Superior temporal gyrus (tissue), 1 donor: ENCODE data around the gene ENPP3.

ENCODE experiments used
- DNase-seq: peaks from one replicate; pipeline ENCODE4 v3.0.0-alpha.2; 2016; ENCODE audit errors: extremely low spot score

Gene ENPP3

DNA sequence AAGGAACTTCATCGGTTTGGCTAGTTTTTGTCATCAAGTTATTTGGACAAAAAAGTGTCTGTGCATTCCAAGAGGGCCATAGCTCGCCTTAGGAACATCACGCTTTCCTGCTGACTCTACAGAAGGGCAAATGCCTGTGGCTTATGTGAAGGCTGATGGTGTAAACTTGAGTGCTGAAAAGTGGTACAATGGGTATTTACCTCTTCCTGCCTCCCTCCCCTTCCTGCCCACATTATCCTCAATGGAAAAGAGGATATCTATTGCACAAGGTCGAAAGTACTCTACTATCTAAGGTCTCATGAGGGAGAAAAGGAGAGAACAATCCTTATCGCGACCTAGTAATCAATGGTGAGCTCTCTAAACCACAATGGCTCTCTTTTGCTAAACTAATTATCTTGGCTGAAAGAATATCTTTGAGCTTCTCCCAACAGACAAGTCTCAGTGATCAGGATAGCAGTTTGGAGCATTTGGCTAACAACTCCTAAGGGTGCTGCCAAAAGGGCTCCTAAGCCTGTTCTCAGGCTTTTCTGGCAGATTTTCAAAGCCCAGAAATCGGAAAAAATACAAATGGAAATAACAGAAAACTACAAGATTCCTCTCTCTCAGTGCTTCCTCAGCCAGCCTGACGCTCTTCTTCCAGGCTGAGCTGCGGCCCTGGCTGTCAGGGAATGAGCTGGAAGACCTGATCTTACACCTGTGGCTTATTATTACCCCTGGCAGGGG, 128.1 kb downstream of the ENPP3 start:
- no peak for DNase-seq

DNA sequence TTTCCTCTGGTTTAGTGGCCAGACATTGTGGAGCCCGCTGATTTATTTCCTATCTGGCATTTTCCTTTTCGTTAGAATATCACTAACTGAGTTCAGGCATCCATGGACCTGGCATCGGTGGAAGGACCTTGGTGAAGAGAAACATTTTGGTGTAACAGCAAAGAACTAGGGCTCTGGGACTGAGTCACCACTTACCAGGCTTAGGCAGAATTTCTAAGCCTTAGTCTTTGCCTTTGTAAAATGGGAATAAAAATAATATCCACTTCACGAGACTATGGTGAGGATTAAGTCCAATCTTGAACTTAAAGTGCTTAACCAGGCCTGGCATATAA, 128.7 kb downstream of the ENPP3 start:
- no peak for DNase-seq

DNA sequence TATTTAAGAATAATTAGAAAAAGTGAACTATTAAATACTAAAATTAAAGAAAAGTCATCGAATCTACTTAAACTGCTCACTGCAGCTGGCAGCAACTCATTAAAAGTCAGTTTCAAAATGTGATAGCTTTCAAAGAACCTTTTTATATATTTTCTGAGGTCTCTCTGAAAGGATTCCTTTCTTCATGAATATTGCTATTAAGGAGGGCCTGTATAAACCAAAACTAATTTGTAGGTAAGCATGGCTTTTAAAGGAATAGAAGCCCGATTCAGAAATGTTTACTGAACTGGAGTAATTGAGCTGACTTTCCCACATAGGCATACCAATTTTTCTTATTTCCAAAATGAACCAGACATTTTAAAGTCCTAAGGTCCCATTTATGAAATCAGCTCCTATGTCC, 129.5 kb downstream of the ENPP3 start:
- no peak for DNase-seq

DNA sequence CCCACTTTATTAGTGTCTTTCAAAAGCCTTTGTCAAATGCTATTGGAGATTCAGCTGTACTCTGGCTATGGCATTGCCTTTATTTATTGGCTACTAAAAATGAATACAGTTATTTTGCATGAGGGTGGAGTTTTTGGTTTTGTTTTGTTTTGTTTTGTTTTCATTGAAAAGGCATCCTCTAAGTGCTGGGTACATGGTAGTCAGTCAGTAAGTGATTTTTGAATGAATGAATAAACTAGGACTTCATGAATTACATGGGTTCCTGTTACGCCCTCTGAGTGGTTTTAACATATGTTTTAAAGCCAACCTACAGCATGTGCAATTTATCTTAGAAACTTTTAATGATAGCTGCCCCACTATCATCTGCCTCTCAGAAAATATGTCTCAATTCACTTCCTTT, 131.9 kb downstream of the ENPP3 start:
- DNase-seq: no peak

DNA sequence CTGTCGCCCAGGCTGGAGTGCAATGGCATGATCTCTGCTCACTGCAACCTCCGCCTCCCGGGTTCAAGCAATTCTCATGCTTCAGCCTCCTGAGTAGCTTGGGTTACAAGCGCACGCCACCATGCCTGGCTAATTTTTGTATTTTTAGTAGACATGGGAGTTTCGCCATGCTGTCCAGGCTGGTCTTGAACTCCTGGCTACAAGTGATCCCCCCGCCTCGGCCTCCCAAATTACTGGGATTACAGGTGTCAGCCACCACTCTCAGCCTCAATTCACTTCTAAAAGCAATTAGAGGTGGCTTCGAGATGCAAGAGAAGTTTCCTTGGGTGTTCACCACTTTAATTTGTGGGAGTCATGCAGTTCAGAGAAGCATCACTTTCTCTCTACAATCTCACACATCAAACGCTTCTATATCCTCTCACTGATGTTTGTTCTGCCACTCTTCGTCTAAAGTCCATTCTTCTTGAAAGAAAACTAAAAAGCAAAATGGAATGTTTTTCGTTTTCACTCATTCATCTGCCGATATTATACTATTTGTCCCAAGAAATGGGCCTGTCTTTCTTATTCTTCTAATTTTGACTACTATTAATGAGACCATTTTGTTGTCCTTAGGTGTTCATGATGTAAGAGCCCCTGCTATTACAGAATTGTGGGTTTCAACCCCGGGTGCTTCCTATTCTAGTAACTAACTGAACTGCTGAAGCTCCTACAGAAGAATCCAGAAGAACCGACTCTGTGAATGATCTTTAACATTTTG, 132.5 kb downstream of the ENPP3 start:
- DNase-seq: no peak

DNA sequence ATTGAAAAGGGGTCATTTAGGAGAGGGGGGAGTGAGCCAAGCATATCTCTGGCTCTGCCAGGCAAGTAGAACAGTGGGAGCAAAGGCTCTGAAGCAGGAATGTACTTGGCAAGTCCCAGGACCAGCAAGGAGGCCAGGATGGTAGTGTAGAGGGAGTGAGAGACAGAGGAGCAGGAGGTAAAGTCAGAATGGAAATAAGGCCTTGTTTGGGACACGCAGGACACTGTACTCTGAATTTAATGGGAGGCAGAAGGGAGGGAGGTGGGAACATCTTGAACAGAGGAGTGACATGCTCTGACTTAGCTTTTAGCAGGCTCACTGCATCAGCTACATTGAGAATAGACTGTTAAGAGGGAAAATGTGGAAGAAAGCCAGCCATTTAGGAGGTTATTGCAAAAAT, 133.7 kb downstream of the ENPP3 start:
- DNase-seq: no peak

DNA sequence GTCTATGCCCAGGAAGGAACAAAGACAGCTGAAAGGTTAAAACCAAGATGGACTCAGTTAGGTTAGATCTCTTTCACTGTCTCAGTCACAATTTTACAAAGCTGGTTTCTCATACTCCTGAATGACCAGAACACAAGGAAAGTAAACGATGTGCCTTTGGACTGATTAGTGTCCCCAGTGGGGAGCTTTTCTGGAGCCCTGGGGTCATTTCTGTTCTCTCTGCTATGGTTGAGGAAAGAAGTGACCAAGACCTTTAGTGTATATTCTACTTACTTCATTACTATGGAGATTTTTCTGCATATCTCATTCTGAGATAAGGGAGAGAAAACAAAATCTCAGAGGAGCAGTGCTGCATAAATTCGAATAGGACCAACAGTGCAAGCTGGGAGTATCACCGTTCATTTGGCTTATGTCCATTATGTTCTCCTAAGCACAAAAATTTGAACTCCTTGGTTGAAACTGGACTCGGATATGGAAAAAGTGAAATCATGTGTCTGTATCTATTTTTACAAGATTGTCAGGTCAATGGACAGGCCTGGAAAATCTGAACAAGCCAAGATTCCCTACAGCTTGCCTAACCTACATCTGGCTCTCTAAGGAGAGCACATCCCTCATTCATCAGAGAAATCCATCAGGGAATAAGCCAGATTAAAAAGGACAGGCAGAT, 136.3 kb downstream of the ENPP3 start:
- DNase-seq: no peak

DNA sequence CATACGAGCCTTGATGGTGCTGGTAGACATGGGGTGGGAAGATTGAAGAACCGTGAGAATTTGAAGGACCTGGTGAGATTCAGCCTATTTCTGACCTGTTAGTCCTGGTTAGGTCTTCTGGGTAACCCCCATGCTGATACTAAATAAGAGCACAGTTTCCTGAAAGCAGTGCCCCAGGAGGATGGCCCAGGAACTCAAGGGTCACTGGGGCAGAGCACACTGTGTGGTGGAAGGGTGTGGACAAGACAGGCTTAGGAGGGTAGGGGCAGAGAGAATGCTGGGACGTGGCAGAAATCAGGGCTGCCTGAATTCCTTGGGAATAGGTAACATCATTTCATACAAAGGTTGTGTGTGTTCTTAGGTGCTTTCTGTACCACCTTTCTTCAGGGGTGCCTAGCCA, 138.8 kb downstream of the ENPP3 start:
- no peak for DNase-seq

DNA sequence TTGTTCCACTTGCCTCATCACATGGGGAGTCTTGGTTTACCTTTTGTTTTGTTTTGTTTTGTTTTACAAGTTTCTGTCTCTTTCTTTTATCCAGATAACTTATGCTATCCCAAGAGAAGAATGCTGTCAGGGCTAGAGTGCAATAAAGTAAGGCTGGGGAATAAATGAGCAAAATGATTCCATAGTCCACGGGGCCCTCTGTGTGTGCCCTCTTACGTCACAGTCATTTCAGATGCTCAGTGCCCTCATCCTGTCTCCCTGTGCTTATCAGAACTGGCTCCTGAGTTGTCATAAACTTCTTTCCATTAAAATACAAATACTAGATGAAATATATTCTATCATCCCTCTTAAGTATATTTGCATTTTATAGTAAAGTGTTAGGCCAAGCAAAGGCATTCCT, 139.9 kb downstream of the ENPP3 start:
- no peak for DNase-seq

DNA sequence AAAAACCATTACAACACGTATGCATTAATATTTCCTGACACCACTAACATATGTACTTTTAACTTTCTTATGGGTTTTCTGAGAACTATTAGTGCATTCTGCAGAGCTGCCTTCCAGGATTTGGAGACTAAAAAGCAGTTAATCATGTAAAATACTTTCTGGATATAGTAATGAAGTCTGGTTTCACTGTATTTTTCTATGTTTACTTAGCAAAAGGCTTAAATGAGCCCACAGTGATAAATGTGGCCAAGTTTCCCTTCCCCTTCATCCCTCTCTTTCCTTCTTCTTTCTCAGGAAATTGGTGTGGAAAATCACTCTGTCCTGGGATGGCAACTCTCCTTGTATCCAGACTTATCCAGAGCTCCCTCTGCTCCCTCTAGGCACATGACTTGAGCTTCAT, 141.1 kb downstream of the ENPP3 start:
- no peak for DNase-seq

DNA sequence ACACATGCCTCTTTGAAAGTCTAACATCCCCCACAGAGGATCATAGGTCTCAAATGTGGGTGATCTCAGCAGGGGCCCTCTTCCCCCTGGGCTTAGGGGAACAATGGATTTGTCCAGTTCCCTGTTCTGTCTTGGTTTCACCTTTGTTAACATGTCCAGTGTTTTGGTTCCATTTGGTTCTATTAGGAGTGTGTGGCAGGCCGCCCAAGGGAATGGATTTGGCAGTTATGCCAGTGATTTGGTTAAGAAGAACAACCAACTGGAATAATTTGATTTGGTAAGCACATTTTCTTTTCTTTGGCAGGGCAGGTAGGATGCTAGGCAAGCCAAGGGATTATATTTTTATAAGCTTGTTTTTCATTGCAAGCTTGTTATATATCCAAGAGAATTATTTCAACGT, 142.2 kb downstream of the ENPP3 start:
- DNase-seq: no peak

DNA sequence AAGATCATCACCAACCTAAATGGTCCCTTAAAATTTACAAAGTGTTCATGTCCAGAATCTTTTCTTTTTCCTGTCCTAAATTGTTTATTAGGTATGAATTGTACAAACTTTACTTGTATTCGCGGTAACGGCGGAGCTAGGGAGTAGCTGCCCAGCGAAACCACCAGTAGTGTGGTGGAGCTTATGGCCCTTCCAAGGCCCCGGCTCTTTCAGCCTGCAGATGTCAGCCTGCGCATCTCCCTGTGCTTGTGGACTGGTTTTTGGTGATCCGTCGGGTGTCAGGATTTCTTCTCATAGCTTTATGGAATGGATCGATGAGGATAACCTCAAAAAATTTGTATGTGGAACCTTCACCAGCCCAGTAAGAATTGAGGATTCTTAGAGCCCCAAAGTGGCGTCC, 143.5 kb downstream of the ENPP3 start:
- DNase-seq: no peak

DNA sequence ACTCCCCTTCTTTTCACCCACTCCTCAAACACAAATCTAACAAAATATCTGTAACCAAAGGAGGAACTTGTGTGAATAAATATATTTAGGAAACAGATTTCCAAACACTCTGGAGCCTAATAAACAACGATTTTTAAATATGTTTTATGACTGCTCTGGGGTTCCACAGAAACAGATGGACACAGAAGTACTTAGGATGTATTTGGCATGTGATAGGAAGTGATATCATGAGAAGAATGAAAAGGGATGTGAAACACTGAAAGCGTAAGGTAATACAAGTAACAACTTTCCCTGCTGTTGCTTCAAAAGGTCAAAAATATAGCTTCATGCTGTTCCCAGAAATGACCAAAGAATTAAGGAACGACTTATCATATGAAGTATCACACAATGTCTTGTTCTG, 144.6 kb downstream of the ENPP3 start:
- no peak for DNase-seq

DNA sequence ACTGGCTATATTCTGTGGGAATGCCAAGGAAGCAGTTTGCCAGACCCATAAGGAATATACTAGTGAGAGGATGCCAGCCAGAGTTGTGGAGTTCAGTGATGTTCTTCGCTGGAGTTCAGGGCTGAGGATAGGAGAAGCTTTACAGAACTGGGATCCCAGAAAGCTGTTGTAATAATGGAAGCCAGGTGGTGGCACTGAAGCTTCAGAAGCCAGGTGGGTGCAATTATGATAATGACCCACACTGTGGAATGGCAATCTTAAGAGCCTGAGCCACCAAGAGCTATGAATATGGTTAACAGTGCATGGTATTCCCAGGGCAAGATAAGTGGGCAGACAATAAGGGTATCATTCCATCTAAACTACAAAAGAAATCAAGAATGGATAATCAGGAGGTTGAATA, 145.7 kb downstream of the ENPP3 start:
- no peak for DNase-seq

DNA sequence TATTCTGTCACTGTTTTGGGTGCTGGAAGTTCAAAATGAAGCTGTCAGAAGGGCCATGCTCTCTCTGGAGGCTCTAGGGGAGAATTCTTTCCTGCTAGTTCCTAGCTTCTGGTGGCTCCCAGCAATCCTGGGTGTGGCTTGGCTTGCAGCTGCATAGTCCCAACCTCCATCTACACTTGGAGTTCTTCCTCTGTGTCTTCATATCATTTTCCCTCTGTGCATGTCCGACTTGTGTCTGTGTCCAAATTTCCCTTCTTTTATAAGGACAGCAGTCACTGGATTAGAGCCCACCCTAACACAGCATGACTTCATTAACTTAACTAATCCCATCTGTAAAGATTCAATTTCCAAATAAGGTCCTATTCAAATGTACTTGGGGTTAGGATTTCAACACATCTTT, 147.5 kb downstream of the ENPP3 start:
- no peak for DNase-seq

DNA sequence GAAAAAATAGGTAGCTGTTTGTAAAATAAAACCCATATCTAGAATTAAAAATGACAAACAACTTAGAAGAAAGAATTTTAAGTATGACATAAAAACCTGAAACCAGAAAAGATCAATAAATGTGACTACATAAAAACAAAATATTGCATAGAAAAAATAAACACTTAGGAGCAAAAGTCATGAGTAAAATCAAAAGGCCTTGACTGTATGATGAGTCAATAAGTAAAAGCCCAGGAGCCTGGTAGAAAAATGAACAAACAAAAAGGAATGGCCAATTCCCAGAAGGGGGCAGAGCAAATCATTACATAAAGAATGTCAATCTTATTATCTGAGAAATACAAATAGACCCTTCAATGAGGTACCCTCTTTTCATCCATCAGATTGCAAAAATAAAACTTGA, 150.0 kb downstream of the ENPP3 start:
- no peak for DNase-seq

DNA sequence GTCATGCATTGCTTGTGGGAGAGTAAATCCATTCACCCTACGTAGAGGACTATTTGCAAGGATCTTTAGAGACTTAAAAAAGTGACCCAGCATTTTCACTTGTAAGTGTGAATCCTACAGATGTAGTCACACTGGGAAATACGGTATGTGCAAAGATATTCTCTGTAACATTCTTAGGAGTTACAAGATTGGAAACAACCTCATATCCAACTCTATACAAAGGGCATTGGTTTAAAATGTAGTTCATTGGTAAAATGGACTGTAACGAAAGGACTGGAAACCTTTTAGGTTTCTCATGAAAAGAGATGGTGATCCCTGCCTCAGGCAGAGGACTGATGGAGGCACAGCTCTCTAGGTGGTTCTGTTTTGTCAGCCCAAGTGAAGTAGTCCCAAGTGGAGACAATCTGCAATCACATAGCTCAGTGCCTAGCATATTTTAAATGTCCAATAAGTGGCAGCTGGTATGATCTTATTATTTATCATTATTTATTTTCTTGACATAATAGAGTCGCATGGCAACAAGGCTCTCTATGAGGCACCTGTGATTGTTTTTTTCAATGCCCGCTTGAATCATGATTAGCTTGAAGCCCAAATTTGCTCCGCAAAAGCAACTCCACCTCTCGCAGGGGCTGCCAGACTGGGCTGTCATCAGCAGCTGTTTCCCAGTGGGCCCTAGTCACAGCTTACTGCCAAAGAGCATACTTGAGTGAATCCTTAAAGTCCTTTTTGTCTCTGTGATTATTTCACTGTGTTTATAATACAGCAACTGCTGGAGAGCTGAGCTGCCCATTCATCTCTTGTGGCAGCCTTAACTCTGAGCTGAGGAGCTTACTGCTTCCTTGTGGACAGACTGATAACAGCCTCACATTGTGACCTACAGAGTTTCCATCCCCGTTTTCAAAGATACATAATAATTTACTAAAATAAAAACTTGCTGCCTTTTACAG, 150.9 kb downstream of the ENPP3 start:
- DNase-seq: no peak

DNA sequence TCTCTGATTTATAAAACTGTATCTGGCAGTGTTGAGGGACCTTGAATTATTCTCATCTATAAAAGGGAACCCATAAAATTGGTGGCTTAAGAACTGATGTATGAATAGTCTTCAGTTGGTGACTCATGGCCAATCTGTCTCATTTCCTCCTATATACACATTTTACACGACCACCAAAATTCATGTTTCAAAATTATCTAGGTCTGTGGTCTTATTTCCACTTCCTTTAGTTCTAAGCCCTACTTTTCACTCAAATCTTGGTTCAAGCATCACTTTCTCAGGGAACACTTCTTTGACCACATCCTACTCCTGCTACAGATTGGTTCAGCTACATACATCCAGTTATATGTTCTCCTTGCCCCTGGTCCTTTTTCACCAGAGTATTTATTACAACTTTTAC, 152.1 kb downstream of the ENPP3 start:
- DNase-seq: no peak

DNA sequence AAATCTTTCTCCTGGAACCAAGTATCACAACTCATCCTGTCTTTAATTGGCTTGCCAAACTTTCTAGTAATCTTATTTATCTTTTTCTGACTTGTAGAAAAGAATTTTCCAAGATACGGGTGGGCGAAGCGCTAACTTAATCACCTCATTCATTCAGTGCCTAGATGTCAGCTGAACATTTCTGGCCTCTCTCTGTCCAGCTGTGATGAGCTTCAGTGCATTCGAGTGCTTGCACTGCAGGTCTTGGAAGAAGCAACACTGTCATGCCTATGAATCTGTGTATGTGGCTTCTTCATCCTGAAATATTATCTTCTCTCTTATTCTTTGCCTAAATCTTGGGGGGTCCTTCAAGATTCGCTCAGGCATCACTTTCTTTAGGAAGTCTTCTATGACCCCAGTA, 154.4 kb downstream of the ENPP3 start:
- DNase-seq: no peak

DNA sequence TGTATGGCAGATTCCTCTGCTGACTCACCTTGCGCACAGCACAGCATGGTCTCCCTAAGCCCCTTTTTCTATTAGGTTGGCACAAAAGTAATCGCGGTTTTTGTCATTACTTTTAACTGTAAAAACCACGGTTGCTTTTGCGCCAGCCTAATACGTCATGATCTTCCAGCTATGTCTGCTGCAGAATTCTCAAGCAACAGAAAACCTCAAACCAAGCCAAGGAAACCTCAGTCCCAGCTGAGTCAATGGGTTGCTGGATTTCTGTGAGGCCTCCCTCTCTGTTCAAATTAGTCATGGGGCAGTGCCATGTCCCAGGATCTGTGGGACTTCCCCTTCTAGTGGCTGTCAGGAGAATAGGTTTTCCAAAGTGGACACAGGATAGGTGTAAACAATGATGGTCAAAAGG, 155.0 kb downstream of the ENPP3 start:
- no peak for DNase-seq

DNA sequence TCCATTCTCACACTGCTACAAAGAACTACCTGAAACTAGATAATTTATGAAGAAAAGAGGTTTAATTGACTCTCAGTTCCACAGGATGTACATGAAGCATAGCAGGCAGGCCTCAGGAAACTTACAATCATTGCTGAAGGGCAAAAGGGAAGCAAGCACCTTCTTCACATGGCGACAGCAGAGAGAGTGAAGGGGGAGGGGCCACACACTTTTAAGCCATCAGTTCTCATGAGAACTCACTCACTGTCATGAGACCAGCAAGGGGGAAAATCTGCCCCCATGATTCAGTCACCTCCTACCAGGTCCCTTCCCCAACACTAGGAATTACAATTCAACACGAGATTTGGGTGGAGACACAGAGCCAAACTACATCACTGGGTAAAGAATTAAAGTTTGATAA, 158.3 kb downstream of the ENPP3 start:
- no peak for DNase-seq
